ENCODE results near the gene CNIH4. TPM values are rescaled to one million over a fixed set of nuclear protein-coding genes. Genes with fewer than 3 reads are reported as not detected.
"Not testable (repeated sequence)": the region's sequence is repeated elsewhere in the genome, so short reads cannot be mapped to it uniquely, and the experiment has no call there.

Gene CNIH4
- total and polyA plus RNA-seq, 4 donors = 11.9 to 40.2 (median 29.2) TPM

GRCh38 chr1:224420106-224420505 is 63.4 kb downstream of the CNIH4 start:
- TF ChIP-seq NR2F2 (IDR thresholded peaks at IDR 0.05) (no peak), ZBTB33 (IDR thresholded peaks at IDR 0.05) (no peak), JUND (IDR thresholded peaks at IDR 0.05) (no peak), HNF4A (conservative IDR thresholded peaks at IDR 0.05) (no peak), RAD21 (IDR thresholded peaks at IDR 0.05) (no peak), HNF4G (IDR thresholded peaks at IDR 0.05) (no peak)
- TF ChIP-seq, protein P1, sequence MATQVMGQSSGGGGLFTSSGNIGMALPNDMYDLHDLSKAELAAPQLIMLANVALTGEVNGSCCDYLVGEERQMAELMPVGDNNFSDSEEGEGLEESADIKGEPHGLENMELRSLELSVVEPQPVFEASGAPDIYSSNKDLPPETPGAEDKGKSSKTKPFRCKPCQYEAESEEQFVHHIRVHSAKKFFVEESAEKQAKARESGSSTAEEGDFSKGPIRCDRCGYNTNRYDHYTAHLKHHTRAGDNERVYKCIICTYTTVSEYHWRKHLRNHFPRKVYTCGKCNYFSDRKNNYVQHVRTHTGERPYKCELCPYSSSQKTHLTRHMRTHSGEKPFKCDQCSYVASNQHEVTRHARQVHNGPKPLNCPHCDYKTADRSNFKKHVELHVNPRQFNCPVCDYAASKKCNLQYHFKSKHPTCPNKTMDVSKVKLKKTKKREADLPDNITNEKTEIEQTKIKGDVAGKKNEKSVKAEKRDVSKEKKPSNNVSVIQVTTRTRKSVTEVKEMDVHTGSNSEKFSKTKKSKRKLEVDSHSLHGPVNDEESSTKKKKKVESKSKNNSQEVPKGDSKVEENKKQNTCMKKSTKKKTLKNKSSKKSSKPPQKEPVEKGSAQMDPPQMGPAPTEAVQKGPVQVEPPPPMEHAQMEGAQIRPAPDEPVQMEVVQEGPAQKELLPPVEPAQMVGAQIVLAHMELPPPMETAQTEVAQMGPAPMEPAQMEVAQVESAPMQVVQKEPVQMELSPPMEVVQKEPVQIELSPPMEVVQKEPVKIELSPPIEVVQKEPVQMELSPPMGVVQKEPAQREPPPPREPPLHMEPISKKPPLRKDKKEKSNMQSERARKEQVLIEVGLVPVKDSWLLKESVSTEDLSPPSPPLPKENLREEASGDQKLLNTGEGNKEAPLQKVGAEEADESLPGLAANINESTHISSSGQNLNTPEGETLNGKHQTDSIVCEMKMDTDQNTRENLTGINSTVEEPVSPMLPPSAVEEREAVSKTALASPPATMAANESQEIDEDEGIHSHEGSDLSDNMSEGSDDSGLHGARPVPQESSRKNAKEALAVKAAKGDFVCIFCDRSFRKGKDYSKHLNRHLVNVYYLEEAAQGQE (IDR thresholded peaks at IDR 0.05) = no peak
- Histone ChIP-seq H3K4me3 (ENCODE audit: low read depth in 1 of 3, low read length in 3 of 3) (no peak overlapping the region), H3K9me3 (ENCODE audit: control insufficient read depth in 4 of 4, low read length in 3 of 4) (no peaks in the 10 kb centered on the region), H3K9ac (ENCODE audit: low read depth in 1 of 2, low read length in 2 of 2) (no peak overlapping the region), H3K4me1 (ENCODE audit: control insufficient read depth in 4 of 4, insufficient read depth in 4 of 4, low read length in 3 of 4) (no peaks in the 10 kb centered on the region), H3K36me3 (ENCODE audit: control insufficient read depth in 4 of 4, insufficient read depth in 3 of 4, low read depth in 1 of 4, low read length in 3 of 4) (peaks cover 11 to 84% (median 75%) of the 10 kb centered on the region in 4 donors), H3K27me3 (ENCODE audit: control insufficient read depth in 4 of 4, insufficient read depth in 4 of 4, low read length in 3 of 4) (no peaks in the 10 kb centered on the region), H3K27ac (ENCODE audit: low read depth in 1 of 2, low read length in 2 of 2) (no peak overlapping the region)
- no peak for DNase-seq (ENCODE audit: low spot score)

- Histone ChIP-seq H3K9me3 (ENCODE audit: control insufficient read depth in 4 of 4, low read length in 3 of 4) (no peaks in the 10 kb centered on the region), H3K4me1 (ENCODE audit: control insufficient read depth in 4 of 4, insufficient read depth in 4 of 4, low read length in 3 of 4) (peaks cover 0 to 10% (median 5%) of the 10 kb centered on the region in 4 donors), H3K27me3 (ENCODE audit: control insufficient read depth in 4 of 4, insufficient read depth in 4 of 4, low read length in 3 of 4) (no peaks in the 10 kb centered on the region), H3K27ac (ENCODE audit: low read depth in 1 of 2, low read length in 2 of 2) (no peak overlapping the region), H3K36me3 (ENCODE audit: control insufficient read depth in 4 of 4, insufficient read depth in 3 of 4, low read depth in 1 of 4, low read length in 3 of 4) (peaks cover 8 to 46% (median 39%) of the 10 kb centered on the region in 4 donors), H3K9ac (ENCODE audit: low read depth in 1 of 2, low read length in 2 of 2) (no peak overlapping the region), H3K4me3 (ENCODE audit: low read depth in 1 of 3, low read length in 3 of 3) (no peak overlapping the region)
- no peak for DNase-seq (ENCODE audit: low spot score)
- WGBS = 94% methylated on average over 6 of the region's 6 CpGs
- TF ChIP-seq HNF4G (IDR thresholded peaks at IDR 0.05) = no peak
- TF ChIP-seq, protein P2, sequence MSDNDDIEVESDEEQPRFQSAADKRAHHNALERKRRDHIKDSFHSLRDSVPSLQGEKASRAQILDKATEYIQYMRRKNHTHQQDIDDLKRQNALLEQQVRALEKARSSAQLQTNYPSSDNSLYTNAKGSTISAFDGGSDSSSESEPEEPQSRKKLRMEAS (IDR thresholded peaks at IDR 0.05) = no peak
- TF ChIP-seq RXRA (IDR thresholded peaks at IDR 0.05) = no peak
- TF ChIP-seq, protein P1 (IDR thresholded peaks at IDR 0.05) = no peak
- TF ChIP-seq FOXA2 (IDR thresholded peaks at IDR 0.05) = no peak
- no peak for TF ChIP-seq EGR1 (IDR thresholded peaks at IDR 0.05; ENCODE audit: low read depth in 2 of 2)
- no peak for TF ChIP-seq RAD21 (IDR thresholded peaks at IDR 0.05)
- no peak for TF ChIP-seq ATF3 (IDR thresholded peaks at IDR 0.05)
Observed at GRCh38 chr1:224425279-224425884, 68.7 kb downstream of the CNIH4 start.

DNA sequence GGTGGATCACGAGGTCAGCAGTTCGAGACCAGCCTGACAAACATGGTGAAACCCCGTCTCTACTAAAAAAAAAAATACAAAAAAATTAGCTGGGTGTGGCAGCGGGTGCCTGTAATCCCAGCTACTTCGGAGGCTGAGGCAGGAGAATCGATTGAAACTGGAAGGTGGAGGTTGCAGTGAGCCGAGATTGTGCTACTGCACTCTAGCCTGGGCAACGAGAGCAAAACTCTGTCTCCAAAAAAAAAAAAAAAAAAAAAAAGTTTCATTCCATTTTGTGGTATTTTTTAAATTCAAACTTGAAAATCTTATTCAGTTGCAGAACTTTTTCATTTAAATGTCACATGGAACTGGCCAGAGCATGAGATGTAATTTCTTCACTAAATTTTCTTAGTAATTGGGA is 70.2 kb downstream of the CNIH4 start:
- Histone ChIP-seq H3K4me1 (ENCODE audit: control insufficient read depth in 4 of 4, insufficient read depth in 4 of 4, low read length in 3 of 4) (peaks cover 0 to 23% (median 16%) of the 10 kb centered on the region in 4 donors), H3K36me3 (ENCODE audit: control insufficient read depth in 4 of 4, insufficient read depth in 3 of 4, low read depth in 1 of 4, low read length in 3 of 4) (peaks cover 6 to 33% (median 29%) of the 10 kb centered on the region in 4 donors)
- not testable (repeated sequence) for H3K9ac ChIP-seq (ENCODE audit: low read depth in 1 of 2, low read length in 2 of 2); H3K4me3 ChIP-seq (ENCODE audit: low read depth in 1 of 3, low read length in 3 of 3); DNase-seq (ENCODE audit: low spot score); H3K9me3 ChIP-seq (ENCODE audit: control insufficient read depth in 4 of 4, low read length in 3 of 4); H3K27me3 ChIP-seq (ENCODE audit: control insufficient read depth in 4 of 4, insufficient read depth in 4 of 4, low read length in 3 of 4); H3K27ac ChIP-seq (ENCODE audit: low read depth in 1 of 2, low read length in 2 of 2)
- WGBS = 96% methylated on average over 8 of the region's 8 CpGs
